Breast epithelium (tissue), 4 donors: ENCODE measurements around the gene CMTM6. TPM values are rescaled to one million over a fixed set of nuclear protein-coding genes. Genes with fewer than 3 reads are reported as not detected.
A peak's percentile ranks its signal among the peaks of the same experiment; 100 is the strongest.
"Not testable (repeated sequence)": the region's sequence is repeated elsewhere in the genome, so short reads cannot be mapped to it uniquely, and the experiment has no call there.

Experiments used
- DNase-seq, 2 donors: peaks; one replicate each; pipeline ENCODE4 v3.0.0-alpha.2; 2019; ENCODE audit warnings: low spot score in 2 of 2
- H3K27ac ChIP-seq, 2 donors: fragments of 200-600 bp; sonication (generic) in 1 of 2; one replicate each; pipeline ENCODE4 v1.5.1; 2016 to 2019; ENCODE audit warnings: mild to moderate bottlenecking in 1 of 2
- H3K27me3 ChIP-seq, 2 donors: fragments of 200-600 bp; sonication (generic) in 1 of 2; one replicate each; pipeline versions ENCODE4 v1.5.1 to v1.6.0; 2017 to 2019; ENCODE audit warnings: control low read depth in 1 of 2, mild to moderate bottlenecking in 1 of 2
- H3K36me3 ChIP-seq: fragments of 200-600 bp; one replicate; pipeline ENCODE4 v1.5.1; 2019
- H3K4me1 ChIP-seq, 2 donors: fragments of 200-600 bp; sonication (generic); one replicate each; pipeline ENCODE4 v1.5.1; 2016 to 2019; ENCODE audit warnings: control low read depth in 1 of 2
- H3K4me3 ChIP-seq, 3 donors: fragments of 200-600 bp; sonication (generic); 1 replicate in 2 of 3; 2 replicates in 1 of 3; pipeline ENCODE4 v1.5.1; 2016 to 2019; ENCODE audit warnings: mild to moderate bottlenecking in 3 of 3, moderate library complexity in 2 of 3
- H3K9me3 ChIP-seq, 2 donors: fragments of 200-600 bp; sonication (generic) in 1 of 2; one replicate each; pipeline ENCODE4 v1.5.1; 2016 to 2019; ENCODE audit warnings: control low read depth in 1 of 2
- POLR2A ChIP-seq: fragments of 450-650 bp; IDR thresholded peaks from one replicate; pipeline ENCODE4 v1.6.1; 2016; ENCODE audit warnings: antibody characterized with exemption, mild to moderate bottlenecking, moderate library complexity
- POLR2AphosphoS5 ChIP-seq, 3 donors: sonication (generic); formaldehyde crosslinking; IDR thresholded peaks; one replicate each; pipeline ENCODE4 v1.6.1; 2017; ENCODE audit warnings: antibody characterized with exemption in 3 of 3
- intact Hi-C: fragments of 100-400 bp; cut with DNase I; formaldehyde crosslinking; loops from one replicate; pipeline ENCODE4 v1.15.1; 2023; ENCODE audit warnings: low total_unique reads
- total RNA-seq, 3 donors: library from RNA; depleted of rRNA; stranded (reverse); fragments of >200 nt; gene quantifications; one replicate each; pipeline ENCODE4 v1.1.0, GENCODE V29; 2016
- TF ChIP-seq, protein P1 (sequence below), 3 donors: fragments of 450-650 bp; IDR thresholded peaks; one replicate each; pipeline ENCODE4 v1.5.1; 2016 to 2017; ENCODE audit warnings: antibody characterized with exemption in 3 of 3, mild to moderate bottlenecking in 3 of 3, moderate library complexity in 3 of 3

CMTM6 gene
- total RNA-seq, 3 donors from 2014 or later = 52.6 to 151 (median 89.5) TPM

DNA sequence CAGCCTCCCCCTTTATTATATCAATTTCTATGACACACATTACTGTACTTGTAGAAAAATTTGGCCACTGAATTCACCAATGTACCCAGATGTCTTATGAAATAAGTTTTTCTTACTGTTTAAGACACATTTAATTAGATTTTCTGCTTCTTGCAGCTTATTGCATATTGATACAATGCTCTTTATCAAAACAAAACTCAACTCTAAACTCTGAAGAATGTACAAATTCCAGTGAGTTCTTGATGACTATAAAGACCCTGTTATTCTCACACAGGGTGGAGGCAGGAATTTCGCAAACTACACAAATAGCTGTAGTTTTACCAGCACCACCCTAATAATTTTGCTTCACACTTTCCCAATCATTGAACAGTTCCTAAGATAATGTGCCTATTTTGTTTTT, 22.0 kb downstream of the CMTM6 start:
- H3K27me3 ChIP-seq = no peaks in the 10 kb centered on the region

DNA sequence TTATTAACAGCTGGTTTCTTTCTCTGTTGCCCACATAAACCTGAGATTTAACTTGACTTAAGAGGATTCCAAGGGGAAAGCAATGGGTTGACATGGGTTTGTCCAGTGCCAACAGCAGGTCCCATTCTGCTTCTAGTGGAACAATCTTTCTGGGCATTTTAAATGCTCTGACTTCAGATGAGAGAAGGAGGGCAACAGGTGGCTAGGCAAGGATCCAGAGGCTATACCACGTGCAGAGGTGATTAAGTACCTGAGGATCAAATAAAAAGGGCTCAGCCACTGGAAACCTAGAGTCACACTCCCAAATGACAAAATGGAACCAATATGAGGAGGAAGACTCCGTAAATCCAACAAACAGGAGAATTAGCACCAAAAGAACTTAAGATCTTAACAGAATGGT, 28.5 kb downstream of the CMTM6 start:
- H3K4me3 ChIP-seq = no peak overlapping the region
- intact Hi-C loops = no loop called here
- no peak overlapping the region for H3K27ac ChIP-seq
- no peaks in the 10 kb centered on the region for H3K36me3 ChIP-seq
- H3K4me1 ChIP-seq = no peaks in the 10 kb centered on the region
- TF ChIP-seq POLR2A = no peak
- H3K27me3 ChIP-seq = no peaks in the 10 kb centered on the region
- H3K9me3 ChIP-seq = no peaks in the 10 kb centered on the region
- DNase-seq = no peak

More for the DNA sequence above, 22.0 kb downstream of the CMTM6 start:
- TF ChIP-seq, protein P1, sequence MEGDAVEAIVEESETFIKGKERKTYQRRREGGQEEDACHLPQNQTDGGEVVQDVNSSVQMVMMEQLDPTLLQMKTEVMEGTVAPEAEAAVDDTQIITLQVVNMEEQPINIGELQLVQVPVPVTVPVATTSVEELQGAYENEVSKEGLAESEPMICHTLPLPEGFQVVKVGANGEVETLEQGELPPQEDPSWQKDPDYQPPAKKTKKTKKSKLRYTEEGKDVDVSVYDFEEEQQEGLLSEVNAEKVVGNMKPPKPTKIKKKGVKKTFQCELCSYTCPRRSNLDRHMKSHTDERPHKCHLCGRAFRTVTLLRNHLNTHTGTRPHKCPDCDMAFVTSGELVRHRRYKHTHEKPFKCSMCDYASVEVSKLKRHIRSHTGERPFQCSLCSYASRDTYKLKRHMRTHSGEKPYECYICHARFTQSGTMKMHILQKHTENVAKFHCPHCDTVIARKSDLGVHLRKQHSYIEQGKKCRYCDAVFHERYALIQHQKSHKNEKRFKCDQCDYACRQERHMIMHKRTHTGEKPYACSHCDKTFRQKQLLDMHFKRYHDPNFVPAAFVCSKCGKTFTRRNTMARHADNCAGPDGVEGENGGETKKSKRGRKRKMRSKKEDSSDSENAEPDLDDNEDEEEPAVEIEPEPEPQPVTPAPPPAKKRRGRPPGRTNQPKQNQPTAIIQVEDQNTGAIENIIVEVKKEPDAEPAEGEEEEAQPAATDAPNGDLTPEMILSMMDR (IDR thresholded peaks at IDR 0.05) = no peak
- TF ChIP-seq POLR2A (no peak), POLR2AphosphoS5 (IDR thresholded peaks at IDR 0.05) (no peak)
- H3K4me3 ChIP-seq = no peak overlapping the region
- no peak overlapping the region for H3K27ac ChIP-seq
- H3K4me1 ChIP-seq = no peaks in the 10 kb centered on the region
- H3K9me3 ChIP-seq = no peaks in the 10 kb centered on the region
- H3K36me3 ChIP-seq = no peaks in the 10 kb centered on the region
- intact Hi-C loops = no loop called here
- DNase-seq = no peak

DNA sequence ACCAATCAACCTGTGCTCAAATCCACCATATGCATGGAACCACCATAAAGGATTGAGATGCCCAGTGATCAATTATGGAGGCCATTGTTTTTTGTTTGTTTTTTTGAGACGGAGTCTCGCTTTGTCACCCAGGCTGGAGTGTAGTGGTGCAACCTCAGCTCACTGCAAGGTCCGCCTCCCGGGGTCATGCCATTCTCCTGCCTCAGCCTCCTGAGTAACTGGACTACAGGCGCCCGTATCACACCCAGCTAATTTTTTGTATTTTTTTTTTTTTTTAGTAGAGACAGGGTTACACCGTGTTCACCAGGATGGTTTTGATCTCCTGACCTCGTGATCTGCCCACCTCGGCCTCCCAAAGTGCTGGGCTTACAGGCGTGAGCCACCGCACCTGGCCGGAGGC, 30.5 kb downstream of the CMTM6 start:
- DNase-seq, H3K4me3 ChIP-seq, H3K9me3 ChIP-seq, H3K27me3 ChIP-seq, intact Hi-C loops, H3K27ac ChIP-seq, H3K36me3 ChIP-seq: not testable (repeated sequence)
- H3K4me1 ChIP-seq = peaks cover 7 to 11% of the 10 kb centered on the region in 2 donors

DNA sequence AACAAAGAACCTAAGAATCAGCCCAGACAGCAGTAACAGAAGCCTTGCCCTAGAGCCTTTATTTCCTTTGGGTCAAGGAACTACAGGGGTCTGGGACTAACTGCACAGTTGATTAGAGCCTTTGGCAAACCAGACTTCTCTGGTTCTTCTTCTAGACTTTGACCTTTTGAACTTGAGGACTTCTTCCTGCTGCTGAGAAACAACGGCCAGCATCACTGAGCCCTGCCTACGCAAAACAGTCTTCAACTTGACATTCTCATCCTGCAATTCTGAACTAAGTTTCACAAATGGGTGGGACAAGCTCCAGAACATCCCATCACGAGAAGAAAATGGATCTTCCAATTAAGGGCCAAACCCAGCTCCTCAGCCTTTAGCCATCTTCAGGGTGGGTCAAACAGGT, 31.4 kb downstream of the CMTM6 start:
- H3K36me3 ChIP-seq = no peaks in the 10 kb centered on the region
- H3K27ac ChIP-seq = peak overlapping the region in 1 of 2 donors; percentile 88
- peaks cover 7 to 11% of the 10 kb centered on the region in 2 donors for H3K4me1 ChIP-seq
- H3K27me3 ChIP-seq = no peaks in the 10 kb centered on the region
- TF ChIP-seq POLR2A (no peak), POLR2AphosphoS5 (IDR thresholded peaks at IDR 0.05) (no peak)
- TF ChIP-seq, protein P1 (IDR thresholded peaks at IDR 0.05) = no peak
- intact Hi-C loops = no loop called here
- no peak overlapping the region for H3K4me3 ChIP-seq
- no peak for DNase-seq
- H3K9me3 ChIP-seq = no peaks in the 10 kb centered on the region

DNA sequence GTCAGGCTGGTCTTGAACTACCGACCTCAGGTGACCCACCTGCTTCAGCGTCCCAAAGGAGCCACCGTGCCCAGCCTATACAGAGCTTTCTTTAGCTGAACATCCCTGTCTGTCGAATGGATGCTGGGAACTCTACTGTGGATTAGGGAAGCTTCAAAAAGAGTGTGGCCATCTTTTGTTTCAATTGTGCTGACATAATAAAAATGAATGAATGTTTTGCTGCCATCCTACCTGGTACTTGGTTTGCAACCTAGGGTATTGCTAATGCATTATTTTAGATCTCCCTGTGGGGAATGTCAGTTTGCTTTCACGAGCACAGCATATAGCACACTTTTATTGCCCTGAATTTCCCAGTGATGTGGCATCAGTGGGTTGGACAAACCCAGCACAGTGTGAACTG, 32.3 kb downstream of the CMTM6 start:
- Histone ChIP-seq H3K9me3 (no peaks in the 10 kb centered on the region), H3K27ac (peak overlapping the region; percentile 79 to 88), H3K27me3 (no peaks in the 10 kb centered on the region), H3K36me3 (no peaks in the 10 kb centered on the region), H3K4me1 (peaks cover 7 to 11% of the 10 kb centered on the region in 2 donors), H3K4me3 (no peak overlapping the region)
- no peak for DNase-seq
- TF ChIP-seq POLR2AphosphoS5 (IDR thresholded peaks at IDR 0.05) (no peak), POLR2A (no peak)
- TF ChIP-seq, protein P1 (IDR thresholded peaks at IDR 0.05) = no peak
- intact Hi-C loops = no loop called here

DNA sequence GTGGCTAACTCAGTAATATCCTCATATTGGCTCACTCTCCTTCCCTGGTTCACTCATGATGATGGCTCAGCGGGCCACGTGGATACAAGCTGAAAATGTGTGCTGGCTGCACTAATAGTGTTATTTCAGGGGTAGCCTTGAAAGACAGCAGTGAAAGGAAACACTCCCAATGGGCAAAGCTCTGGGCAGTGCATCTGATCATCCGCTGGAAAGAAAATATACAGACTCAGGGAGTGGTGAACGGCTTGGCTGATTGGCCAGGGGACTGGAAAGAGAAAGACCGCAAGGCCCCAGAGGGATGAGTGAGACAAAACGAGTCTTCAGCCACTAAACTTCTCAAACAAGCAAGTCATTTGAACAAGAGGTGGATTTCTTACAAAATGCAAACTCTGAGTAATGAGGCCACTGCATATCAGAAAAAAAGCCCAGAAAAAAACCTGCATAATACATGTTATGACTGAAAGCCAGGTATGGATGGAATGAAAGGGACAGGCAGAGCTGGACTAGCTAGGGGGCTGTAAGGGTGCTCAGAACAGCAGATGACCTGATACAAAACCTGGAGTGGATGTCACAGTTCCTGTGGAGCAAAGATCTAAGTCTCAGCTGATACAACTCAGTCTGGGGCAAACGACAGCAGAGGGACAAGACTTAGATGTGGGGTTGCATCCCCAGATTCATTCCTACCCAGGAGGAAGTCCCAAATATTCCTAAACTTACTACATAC, 33.3 kb downstream of the CMTM6 start:
- Histone ChIP-seq H3K27ac (peak overlapping the region; percentile 79 to 88), H3K4me3 (no peak overlapping the region), H3K27me3 (no peaks in the 10 kb centered on the region), H3K36me3 (no peaks in the 10 kb centered on the region), H3K9me3 (no peaks in the 10 kb centered on the region), H3K4me1 (peaks cover 7 to 11% of the 10 kb centered on the region in 2 donors)
- intact Hi-C loops = no loop called here
- TF ChIP-seq POLR2AphosphoS5 (IDR thresholded peaks at IDR 0.05) (no peak), POLR2A (no peak)
- TF ChIP-seq, protein P1 (IDR thresholded peaks at IDR 0.05) = no peak
- no peak for DNase-seq
